Measurements from ENCODE around the gene MAP2K6.

The MAP2K6 gene

DNA sequence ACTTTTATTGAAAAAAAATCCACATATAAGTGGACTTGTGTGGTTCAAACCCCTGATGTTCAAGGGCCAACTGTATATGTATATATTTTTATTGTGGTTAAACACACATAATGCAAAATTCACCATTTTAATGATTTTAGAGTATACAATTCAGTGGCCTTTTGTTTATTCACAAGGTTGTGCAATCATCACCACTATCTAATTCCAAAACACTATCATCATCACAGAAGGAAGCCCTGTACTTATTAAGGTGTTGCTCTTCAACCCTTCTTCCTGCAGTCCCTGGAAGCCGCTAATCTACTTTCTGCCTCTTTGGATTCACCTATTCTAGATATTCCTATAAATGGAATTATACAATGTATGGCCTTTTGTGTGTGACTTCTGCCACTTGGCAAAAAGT lies 23.0 kb downstream of the MAP2K6 start:
- H3K9me3 ChIP-seq = no peaks in the 10 kb centered on the region
- H3K4me1 ChIP-seq = peaks cover 8% of the 10 kb centered on the region; the same call in 1 of the 2 replicates
- no peaks in the 10 kb centered on the region for H3K36me3 ChIP-seq
- TF ChIP-seq, protein P1, sequence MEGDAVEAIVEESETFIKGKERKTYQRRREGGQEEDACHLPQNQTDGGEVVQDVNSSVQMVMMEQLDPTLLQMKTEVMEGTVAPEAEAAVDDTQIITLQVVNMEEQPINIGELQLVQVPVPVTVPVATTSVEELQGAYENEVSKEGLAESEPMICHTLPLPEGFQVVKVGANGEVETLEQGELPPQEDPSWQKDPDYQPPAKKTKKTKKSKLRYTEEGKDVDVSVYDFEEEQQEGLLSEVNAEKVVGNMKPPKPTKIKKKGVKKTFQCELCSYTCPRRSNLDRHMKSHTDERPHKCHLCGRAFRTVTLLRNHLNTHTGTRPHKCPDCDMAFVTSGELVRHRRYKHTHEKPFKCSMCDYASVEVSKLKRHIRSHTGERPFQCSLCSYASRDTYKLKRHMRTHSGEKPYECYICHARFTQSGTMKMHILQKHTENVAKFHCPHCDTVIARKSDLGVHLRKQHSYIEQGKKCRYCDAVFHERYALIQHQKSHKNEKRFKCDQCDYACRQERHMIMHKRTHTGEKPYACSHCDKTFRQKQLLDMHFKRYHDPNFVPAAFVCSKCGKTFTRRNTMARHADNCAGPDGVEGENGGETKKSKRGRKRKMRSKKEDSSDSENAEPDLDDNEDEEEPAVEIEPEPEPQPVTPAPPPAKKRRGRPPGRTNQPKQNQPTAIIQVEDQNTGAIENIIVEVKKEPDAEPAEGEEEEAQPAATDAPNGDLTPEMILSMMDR (IDR thresholded peaks at IDR 0.05; ENCODE audit: low read depth, low read length) = no peak
- no peak for DNase-seq
- H3K4me3 ChIP-seq (ENCODE audit: low read depth, low read length) = no peak overlapping the region
- H3K27me3 ChIP-seq = no peaks in the 10 kb centered on the region

GRCh38 chr17:69438776-69439175 lies 24.3 kb downstream of the MAP2K6 start:
- no peak for DNase-seq
- Histone ChIP-seq H3K9me3 (no peaks in the 10 kb centered on the region), H3K36me3 (no peaks in the 10 kb centered on the region), H3K4me1 (peaks cover 3% of the 10 kb centered on the region; the same call in 1 of the 2 replicates), H3K4me3 (ENCODE audit: low read depth, low read length) (no peak overlapping the region), H3K27me3 (no peaks in the 10 kb centered on the region)
- TF ChIP-seq, protein P1 (IDR thresholded peaks at IDR 0.05; ENCODE audit: low read depth, low read length) = no peak

GRCh38 chr17:69441179-69441578 lies 26.7 kb downstream of the MAP2K6 start:
- Histone ChIP-seq H3K9me3 (no peaks in the 10 kb centered on the region), H3K4me3 (ENCODE audit: low read depth, low read length) (no peak overlapping the region), H3K27me3 (no peaks in the 10 kb centered on the region), H3K4me1 (no peaks in the 10 kb centered on the region), H3K36me3 (no peaks in the 10 kb centered on the region)
- no peak for DNase-seq
- TF ChIP-seq, protein P1 (IDR thresholded peaks at IDR 0.05; ENCODE audit: low read depth, low read length) = no peak

- no peaks in the 10 kb centered on the region for H3K36me3 ChIP-seq
- no peak for DNase-seq
- H3K9me3 ChIP-seq = no peaks in the 10 kb centered on the region
- no peaks in the 10 kb centered on the region for H3K27me3 ChIP-seq
- H3K4me1 ChIP-seq = no peaks in the 10 kb centered on the region
- no peak overlapping the region for H3K4me3 ChIP-seq (ENCODE audit: low read depth, low read length)
- TF ChIP-seq, protein P1 (IDR thresholded peaks at IDR 0.05; ENCODE audit: low read depth, low read length) = no peak
Observed at GRCh38 chr17:69443138-69443537, 28.6 kb downstream of the MAP2K6 start.

DNA sequence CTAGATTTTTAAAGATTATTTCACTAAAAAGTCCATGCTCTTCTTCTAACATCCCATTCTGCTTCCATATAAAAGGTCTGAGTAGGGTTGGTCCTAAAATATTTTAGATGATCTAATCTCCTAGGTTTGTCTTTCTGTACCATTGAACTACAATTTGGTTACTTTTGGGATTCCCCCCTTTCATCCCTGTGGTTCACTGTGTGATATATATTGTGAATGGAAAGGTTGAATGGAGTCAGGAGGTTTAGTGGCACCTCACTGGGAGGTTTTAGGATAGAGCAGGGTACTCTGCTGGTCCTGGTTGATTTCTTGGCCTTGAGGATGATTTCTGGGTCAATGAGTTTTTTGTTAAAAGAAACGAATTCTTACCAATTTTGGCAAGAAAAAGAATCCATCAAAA lies 29.5 kb downstream of the MAP2K6 start:
- Histone ChIP-seq H3K36me3 (no peaks in the 10 kb centered on the region), H3K27me3 (no peaks in the 10 kb centered on the region), H3K9me3 (no peaks in the 10 kb centered on the region), H3K4me1 (no peaks in the 10 kb centered on the region), H3K4me3 (ENCODE audit: low read depth, low read length) (no peak overlapping the region)
- no peak for DNase-seq
- TF ChIP-seq, protein P1 (IDR thresholded peaks at IDR 0.05; ENCODE audit: low read depth, low read length) = no peak

DNA sequence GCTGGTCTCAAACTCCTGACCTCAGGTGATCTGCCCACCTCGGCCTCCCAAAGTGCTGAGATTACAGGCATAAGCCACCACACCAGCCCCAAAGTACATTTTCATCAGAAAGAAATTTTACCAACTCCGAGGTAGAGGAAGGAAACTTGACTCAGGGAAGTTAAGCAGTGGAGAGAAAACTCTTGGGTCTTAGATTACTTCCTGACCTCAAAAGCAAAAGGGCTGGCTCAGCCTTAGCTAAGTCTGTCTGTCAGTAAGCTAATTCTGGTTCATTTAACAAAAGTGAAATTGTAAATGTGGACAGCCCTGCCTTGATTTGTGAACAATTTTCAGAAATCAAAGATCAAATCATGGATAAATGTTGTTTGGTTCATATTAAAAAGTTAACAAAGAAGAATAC lies 30.6 kb downstream of the MAP2K6 start:
- Histone ChIP-seq H3K4me3 (ENCODE audit: low read depth, low read length) (no peak overlapping the region), H3K9me3 (no peaks in the 10 kb centered on the region), H3K36me3 (no peaks in the 10 kb centered on the region), H3K4me1 (no peaks in the 10 kb centered on the region), H3K27me3 (no peaks in the 10 kb centered on the region)
- no peak for DNase-seq
- TF ChIP-seq, protein P1 (IDR thresholded peaks at IDR 0.05; ENCODE audit: low read depth, low read length) = no peak
